ENCODE data around the gene PRKAR2B. TPM values are rescaled to one million over a fixed set of nuclear protein-coding genes. Genes with fewer than 3 reads are reported as not detected.
"Not testable (repeated sequence)": the region's sequence is repeated elsewhere in the genome, so short reads cannot be mapped to it uniquely, and the experiment has no call there.

The PRKAR2B gene
- total RNA-seq, 2 experiments from 2014 or later: 0.97 to 1.2 TPM

DNA sequence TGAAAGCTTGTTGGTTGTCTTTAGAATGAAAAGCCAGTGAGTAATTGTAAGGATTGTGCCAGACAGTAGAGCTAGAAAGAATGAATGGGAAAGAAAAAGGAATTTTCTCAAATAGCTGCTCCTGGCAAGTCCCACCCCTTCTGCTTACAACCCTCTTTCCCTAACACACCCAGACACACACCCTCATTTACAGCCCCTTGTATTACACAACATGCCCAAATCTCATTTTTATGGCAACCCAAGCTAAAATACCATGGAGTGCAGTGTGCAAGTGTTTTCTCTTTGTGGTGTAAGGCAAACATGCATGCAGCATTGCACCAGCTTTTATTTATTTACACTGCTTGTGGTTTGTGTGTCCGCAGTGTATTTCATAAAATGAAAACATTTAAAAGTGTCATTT lies 1.5 kb downstream of the PRKAR2B start:
- CTCF ChIA-PET: interaction anchor here (0.6 to 1.4 kb wide), 2 partner anchors 40 to 130 kb away, joined by 3 to 5 read pairs; no protein-coding TSS in a partner anchor
- POLR2A ChIA-PET: no interaction called here

DNA sequence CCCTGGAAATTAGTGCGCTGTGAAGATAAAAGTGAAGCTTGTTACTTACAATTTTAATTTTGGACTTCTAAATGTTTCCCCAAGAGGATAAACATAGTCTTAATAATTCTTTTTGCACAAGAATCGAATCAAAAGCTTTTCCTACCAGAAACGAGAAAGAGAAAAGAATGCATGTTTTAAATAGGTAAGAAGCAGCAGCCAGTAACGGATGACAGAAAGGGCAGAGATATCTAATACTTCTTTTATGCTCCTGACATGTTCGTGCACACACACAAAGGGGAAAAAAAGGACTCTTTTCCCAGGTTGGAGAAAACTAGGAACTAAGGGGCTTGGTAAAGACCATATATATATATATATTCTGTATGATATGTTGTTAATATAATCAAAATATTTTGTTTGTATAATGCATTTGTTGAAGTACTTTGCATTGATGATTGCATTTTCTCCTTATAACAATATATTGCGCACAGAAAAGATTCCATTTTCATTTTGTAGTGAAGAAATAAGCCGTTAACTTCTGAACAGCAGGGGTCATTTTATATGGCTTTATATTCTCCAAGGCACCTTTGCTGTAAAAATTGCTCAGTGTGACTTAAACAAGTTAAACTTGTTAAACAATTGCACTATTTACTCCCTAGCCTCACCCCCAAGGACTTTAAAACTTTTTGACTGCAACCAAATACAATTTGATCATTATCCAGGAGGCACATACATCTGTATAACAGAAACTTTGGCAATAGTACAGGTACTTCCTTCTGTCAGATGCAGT lies 2.2 kb downstream of the PRKAR2B start:
- ChIA-PET POLR2A (no interaction called here), CTCF (interaction anchor here (0.6 to 1.1 kb wide), 2 partner anchors 41 to 178 kb away, joined by 3 read pairs; no protein-coding TSS in a partner anchor)

DNA sequence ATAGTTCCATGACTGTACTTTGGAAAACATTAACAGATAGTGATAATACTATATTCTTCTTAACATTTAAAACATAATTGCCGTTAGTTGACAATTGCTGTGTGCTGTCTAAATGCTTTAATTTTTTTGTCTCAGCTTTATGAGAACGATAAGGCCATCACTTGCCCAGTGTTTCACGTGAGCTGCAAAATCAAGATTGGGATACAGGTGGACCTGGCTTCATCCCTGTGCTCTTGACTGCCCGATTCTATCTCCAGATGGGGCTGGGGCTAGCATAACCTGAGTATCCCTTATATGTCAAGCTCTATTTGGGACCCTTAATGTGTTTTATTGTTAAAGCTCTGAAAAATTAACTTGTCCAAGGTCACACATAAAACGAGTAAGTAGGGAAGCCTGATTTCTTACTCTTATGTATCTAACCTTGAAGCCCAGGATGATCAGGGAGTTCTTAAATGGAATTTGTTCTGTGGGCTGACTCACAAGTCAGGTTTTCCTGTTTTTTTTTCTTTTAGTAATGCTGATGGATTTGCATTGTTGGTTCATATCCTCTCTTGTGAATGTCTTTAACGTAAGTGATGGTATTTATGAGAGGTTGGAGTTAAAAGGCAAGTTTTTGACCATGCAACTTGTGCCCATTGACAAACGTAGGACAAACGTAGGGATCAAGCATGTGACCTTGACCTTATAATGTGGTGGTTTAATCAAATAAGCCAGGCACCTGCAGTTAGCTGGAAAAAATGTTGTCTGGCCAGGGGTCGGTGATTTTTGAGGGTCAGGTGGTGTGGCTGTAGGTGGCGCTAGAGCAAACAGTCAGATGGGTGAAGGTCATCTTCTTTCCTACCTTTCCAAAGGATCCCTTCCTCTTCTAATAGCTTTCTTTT lies 3.6 kb downstream of the PRKAR2B start:
- ChIA-PET CTCF (interaction anchor here (1.1 kb wide), 2 partner anchors 179 to 255 kb away, joined by 3 read pairs; no protein-coding TSS in a partner anchor), POLR2A (no interaction called here)

DNA sequence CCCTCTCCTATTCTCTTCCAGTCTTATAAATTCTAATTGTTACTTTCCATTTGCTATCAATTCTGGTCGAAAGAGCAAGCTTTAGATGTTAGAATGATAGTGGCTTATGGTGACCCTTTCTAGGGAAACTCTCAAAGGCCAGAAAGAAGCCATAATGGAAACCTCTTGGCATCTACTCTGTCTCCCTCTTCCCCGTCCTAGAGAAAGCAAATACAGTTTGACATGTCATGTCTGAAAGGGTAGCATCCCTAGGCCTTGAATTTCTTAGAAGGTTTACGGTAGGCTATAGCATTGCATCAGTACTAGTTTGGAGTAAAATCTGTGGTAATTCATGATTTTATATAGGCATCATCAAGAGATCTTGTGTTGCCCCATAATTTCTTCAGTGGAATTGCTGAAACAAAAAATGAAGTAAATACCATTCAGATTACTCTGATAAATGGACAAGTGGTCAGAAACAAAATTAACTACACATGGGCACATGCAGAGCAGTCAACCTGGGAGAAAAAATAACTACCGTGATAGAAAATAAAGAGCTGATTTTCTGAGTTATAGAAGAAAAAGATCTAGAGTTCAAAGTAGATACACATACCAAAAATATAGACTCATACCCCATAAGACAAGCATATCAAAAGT lies 4.4 kb downstream of the PRKAR2B start:
- ChIA-PET CTCF (no interaction called here), POLR2A (no interaction called here)

DNA sequence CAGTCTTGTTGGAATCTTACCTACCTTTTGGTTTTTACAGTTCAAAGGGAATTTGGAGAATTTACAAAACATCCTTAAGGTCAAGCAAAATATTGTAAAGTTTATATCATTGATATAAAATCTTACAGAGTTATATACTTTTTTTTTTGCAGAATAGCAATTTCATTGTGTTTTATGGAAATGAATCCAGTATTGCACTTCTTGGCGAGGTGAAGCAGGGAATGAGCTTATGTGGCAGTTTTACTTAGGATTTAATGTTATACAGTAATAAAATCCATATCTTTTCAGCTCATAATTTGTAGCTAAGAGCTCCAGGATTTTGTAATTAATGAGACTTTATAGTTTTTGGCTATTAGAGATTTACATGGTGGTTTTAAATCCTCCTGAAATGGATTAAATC lies 5.0 kb downstream of the PRKAR2B start:
- POLR2A ChIA-PET: no interaction called here
- CTCF ChIA-PET: no interaction called here

DNA sequence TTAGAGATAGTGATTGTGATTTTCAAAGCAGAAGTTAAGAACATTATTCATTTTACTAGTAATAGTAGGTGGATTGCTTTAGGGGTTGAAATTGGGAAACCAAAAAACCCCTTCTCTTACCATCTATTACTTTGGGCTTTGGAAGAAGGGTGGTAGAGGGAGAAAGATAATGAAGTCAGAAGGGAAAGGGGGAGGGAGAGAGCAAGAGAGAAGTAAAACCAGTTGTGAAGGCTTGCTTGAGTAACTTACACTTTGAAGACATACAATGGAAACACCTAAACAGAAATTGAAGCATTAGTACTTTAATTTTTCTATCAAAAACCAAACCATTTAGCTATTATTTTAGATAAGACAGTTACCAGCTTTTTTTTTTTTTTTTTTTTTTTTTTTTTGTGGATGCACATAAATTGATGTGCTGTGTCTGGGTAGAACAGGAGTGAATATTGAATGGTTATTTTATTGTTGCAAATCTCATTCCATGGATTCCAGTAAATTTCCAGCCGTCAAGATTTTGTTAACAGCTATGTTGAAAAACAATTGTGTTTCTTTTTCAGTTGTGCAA lies 5.5 kb downstream of the PRKAR2B start:
- CTCF ChIA-PET: no interaction called here
- POLR2A ChIA-PET: no interaction called here

DNA sequence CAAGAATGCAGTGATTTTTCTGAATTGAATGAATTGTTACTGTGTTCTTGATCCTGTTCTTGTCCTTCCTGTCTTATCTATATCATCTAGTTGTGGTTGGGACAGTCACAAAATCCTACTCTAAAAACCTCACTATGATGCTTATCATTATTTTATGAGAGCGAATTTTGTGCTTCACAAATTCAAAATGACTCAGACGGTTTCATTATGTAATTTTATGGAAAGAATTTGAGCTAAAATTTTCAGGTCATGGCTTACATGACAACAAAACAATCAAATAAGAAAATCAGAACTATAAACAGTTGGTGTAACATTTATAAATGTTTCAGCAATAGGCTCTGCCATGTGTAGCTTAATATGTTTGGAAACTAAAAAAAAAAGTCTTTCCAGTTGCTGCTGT lies 6.9 kb downstream of the PRKAR2B start:
- ChIA-PET POLR2A (no interaction called here), CTCF (no interaction called here)

DNA sequence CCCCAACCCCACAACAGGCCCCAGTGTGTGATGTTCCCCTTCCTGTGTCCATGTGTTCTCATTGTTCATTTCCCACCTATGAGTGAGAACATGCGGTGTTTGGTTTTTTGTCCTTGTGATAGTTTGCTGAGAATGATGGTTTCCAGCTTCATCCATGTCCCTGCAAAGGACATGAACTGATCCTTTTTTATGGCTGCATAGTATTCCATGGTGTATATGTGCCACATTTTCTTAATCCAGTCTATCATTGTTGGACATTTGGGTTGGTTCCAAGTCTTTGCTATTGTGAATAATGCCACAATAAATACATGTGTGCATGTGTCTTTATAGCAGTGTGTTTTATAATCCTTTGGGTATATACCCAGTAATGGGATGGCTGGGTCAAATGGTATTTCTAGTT lies 10.5 kb downstream of the PRKAR2B start:
- POLR2A ChIA-PET, CTCF ChIA-PET: not testable (repeated sequence)

DNA sequence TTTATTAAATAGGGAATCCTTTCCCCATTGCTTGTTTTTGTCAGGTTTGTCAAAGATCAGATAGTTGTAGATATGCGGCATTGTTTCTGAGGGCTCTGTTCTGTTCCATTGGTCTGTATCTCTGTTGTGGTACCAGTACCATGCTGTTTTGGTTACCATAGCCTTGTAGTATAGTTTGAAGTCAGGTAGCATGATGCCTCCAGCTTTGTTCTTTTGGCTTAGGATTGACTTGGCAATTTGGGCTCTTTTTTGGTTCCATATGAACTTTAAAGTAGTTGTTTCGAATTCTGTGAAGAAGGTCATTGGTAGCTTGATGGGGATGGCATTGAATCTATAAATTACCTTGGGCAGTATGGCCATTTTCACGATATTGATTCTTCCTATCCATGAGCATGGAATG lies 11.6 kb downstream of the PRKAR2B start:
- CTCF ChIA-PET, POLR2A ChIA-PET: not testable (repeated sequence)

DNA sequence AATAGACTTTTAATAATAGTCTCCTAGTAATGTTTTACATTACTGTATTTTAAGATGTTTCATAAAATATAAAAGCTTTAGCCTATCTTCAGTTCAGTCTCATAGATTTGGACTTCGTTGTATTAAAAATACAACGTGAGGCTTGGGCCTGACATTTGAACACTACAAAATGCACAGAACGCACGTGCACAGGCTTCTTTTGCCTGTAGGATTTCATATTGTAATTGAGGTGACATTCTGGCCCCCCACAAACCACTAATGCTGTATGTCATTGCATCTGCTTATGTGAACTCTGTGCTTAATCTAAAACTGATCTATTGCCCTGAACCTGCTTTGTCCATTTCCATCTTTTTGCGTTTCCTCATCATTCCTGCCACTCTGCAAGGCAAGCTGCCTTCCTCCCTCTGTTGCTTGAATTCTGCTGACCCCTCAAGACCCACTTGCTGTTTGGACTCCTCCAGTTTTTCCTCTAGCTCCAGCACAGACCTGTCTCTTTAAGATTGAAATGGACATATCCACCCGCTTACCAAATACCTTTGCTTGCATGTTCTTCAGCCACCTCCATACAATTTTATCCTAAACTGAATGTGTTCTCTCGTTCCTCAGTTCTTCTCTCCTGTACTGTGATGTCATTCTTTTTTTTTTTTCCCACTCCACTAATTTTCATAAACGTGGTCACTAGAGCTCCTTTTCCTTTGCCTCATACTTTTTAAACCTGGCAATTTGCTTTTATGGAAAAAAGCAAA lies 12.4 kb downstream of the PRKAR2B start:
- ChIA-PET CTCF (no interaction called here), POLR2A (no interaction called here)

DNA sequence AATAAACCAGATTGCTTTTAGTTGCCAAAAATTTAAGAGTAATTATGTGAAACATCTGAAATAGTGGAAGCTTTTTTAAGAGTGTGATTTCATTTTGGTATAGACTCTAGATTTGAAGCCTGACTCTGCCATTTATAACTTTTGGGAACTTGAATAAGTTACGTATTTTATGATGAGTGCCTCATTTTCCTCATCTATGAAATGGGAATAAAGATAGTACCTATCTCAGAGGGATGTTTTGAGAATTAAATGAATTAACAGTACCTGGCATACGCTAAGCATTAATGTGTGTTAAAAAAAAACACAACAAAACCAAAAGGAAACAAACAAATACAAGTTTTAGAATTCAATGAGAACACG lies 12.9 kb downstream of the PRKAR2B start:
- CTCF ChIA-PET: no interaction called here
- POLR2A ChIA-PET: no interaction called here

DNA sequence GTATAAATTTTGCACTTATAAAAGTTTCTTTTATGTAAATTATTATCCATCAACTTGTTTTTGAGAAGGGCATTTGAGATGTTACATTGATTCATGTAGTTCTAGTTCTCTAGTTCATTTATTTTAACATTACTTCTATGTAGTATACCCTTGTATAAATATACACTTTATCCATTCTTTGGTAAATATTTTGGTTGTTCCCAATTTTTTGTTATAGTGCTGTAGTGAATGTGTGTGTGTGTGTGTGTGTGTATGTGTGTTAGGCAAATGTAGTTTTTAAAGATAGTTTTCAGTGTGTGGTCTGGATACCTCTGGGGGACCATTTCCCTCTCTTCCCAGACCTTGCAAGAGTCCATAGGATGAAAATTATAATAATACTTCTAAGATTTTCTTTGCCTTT lies 15.0 kb downstream of the PRKAR2B start:
- POLR2A ChIA-PET: no interaction called here
- CTCF ChIA-PET: no interaction called here

DNA sequence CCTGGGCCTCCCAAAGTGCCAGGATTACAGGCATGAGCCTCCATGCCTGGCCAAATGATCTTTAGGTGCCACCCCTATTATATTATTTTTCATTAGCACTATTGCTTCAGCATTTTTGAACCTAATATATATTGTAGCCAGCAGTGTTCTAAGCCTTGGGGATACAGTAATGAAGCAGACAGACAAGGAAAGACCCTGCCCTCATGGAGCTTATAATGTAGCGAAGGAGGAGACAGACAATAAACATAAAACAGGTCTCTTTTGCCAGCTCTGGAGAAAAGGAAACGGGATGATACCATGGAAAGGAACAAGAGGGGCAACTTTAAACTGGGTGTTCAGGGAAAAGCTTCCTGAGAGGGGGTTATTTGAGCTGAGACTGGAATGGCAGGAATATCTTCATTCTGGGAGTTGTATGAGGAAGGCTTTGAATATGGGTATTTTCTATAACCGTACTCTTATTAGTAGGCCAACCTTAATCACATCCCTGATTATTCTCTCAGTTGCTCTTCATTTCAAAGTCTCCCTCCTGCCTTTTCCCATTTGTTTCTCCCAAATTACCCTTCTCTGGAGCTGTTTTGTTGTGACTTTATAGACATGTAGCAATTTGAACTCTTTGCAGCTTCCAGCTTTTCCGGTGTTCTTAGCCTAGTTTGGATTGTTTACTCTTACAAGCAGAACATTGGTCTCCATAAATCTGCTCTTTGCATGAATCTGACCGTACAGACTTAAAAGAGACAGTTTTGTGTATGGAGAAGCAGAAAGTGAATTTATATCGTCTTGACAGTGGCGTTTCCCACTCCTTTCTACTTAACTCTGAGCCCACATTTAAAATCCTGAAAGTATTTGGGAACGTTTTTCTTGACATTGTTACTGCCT lies 19.0 kb downstream of the PRKAR2B start:
- CTCF ChIA-PET: no interaction called here
- POLR2A ChIA-PET: interaction anchor here (0.5 kb wide), 1 partner anchor 272 kb away, joined by 4 read pairs; no protein-coding TSS in a partner anchor

DNA sequence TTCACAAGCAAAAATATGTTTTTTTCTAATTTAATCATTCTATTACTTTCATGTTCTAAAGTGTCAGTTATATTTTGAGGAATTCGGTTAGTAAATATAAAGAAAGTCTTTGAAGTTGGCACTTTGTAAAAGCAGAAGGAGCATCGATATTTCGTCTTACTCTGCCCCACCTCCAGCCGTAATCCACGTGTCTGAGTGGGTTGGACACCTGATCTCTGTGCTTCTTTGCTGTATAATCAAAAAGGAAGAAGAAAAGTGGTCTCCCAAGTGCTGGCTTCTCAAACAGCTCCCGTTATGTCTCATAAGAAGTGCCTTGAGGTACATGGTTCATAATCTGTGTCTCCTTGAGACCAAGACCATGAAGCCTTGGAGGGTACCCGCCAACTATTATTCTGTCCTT lies 19.8 kb downstream of the PRKAR2B start:
- CTCF ChIA-PET: no interaction called here

DNA sequence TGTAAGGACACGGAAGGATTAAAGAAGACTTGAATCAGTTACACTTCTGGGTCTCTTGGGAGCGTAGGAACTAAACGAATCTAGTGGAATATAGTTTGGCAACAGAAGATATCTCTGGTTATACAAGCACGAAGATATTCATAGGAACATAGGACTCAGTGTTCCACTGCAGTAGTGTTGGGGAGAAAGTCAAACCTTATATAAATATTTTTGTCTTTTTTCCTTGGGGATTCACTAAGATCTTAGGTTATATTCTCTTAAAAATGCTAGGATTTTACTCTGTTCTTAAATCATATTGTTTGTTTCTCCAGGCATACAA lies 21.4 kb downstream of the PRKAR2B start:
- CTCF ChIA-PET: no interaction called here
- POLR2A ChIA-PET: no interaction called here

More for the DNA sequence above, 19.8 kb downstream of the PRKAR2B start:
- POLR2A ChIA-PET: no interaction called here

DNA sequence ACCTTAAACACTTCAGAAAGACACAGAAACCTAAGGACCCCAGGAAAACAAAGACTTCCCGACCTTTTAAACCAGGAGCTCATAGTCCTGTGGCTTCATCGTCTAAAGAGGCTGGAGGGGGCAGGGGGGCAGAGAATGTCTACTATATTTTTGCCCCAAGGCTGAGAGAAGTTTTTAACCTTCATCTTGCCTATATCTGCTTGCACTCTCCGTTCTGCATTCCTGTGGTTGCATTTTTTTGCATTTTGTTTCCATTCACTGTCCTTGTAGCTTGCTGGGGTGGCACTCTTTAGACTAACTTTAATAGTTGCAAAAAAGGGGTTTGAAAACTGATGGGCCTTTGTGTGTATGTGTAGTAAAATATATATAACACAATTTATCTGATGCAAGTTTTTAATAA lies 23.7 kb downstream of the PRKAR2B start:
- POLR2A ChIA-PET: no interaction called here

DNA sequence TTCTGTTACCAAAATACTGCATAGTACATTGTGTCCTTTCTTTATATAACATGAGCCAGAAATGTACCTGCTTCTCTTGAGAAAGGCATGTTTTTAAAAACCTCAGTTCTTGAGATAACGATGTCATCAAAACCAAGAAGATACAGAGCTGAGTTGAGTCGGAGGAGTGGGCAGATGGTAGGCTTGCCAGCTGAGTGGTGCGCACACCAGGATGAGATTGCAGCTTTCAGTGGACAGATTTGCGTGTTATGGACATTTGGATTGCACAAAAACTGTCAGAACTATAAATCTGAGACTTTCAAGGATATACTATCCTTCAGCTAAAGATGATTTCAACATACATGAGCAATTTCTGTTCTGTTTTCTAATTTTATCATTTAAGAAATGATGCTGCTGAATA lies 25.0 kb downstream of the PRKAR2B start:
- POLR2A ChIA-PET: no interaction called here
- CTCF ChIA-PET: no interaction called here

More for the DNA sequence above, 23.7 kb downstream of the PRKAR2B start:
- CTCF ChIA-PET: no interaction called here

DNA sequence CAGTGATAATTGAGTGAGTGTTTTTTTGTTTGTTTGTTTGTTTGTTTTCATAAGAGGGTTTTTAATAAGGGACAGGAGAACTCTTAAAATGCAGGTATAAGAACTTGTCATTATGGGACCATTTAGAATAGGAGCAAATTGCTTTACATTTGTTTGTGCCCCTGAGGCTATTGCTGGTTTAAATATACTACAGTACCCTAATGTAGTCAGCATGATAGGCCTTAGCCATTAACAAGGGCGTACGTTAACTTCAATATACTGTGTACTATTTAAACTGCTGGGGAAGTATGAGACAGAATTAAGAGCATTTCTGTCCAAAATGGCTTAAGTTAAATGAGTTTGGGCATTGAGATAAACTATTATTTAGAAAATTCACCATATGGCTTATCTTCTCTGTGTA lies 26.2 kb downstream of the PRKAR2B start:
- ChIA-PET POLR2A (no interaction called here), CTCF (no interaction called here)

DNA sequence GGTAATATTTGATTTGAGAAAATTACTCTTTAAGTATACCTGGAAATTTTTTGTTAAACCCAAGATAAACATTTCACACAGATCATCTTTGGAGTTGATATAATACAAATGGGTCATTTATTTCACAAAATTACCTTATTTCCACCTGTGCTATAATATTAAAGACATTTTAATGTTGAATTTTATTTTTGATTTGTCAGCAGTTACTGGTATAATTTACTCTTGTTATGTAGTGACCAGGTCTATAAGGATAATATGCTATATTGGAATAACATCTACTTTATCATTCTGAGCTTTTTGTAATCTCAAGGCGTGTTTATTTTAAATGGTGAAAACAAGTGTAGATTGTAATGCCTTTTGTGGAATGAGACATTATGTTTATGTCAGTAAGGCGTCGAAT lies 26.6 kb downstream of the PRKAR2B start:
- ChIA-PET CTCF (no interaction called here), POLR2A (no interaction called here)

Measured in activated CD8-positive, alpha-beta memory T cell treated with anti-CD3 and anti-CD28 coated beads for 36 hours (primary cell).